ENCODE results near the gene UBL7. TPM values are rescaled to one million over a fixed set of nuclear protein-coding genes. Genes with fewer than 3 reads are reported as not detected.

UBL7 gene
- total RNA-seq, 1 donor from 2014 or later, result 39.8 TPM

GRCh38 chr15:74449643-74450205 is 11.2 kb downstream of the UBL7 start:
- TF ChIP-seq POLR2AphosphoS5 (IDR thresholded peaks at IDR 0.05; ENCODE audit: insufficient read depth in 1 of 2, low read depth in 1 of 2) (no peak), POLR2A (IDR thresholded peaks at IDR 0.05) (no peak), CTCF (IDR thresholded peaks at IDR 0.05) (no peak)
- Histone ChIP-seq H3K4me3 (no peak overlapping the region), H3K27ac (no peak overlapping the region), H3K36me3 (peaks cover 0 to 90% of the 10 kb centered on the region in 2 donors), H3K4me1 (no peaks in the 10 kb centered on the region), H3K9me3 (no peaks in the 10 kb centered on the region), H3K27me3 (no peaks in the 10 kb centered on the region)
- no peak for DNase-seq (ENCODE audit: extremely low spot score in 2 of 2)
- intact Hi-C loops (cut with DNase I), result no loop called here

GRCh38 chr15:74449095-74449494 is 11.9 kb downstream of the UBL7 start:
- DNase-seq (ENCODE audit: extremely low spot score in 2 of 2), result no peak
- H3K4me1 ChIP-seq, result no peaks in the 10 kb centered on the region
- H3K4me3 ChIP-seq, result no peak overlapping the region
- H3K36me3 ChIP-seq, result peaks cover 0 to 87% of the 10 kb centered on the region in 2 donors
- no peaks in the 10 kb centered on the region for H3K27me3 ChIP-seq
- TF ChIP-seq CTCF (IDR thresholded peaks at IDR 0.05) (no peak), POLR2A (IDR thresholded peaks at IDR 0.05) (no peak), POLR2AphosphoS5 (IDR thresholded peaks at IDR 0.05; ENCODE audit: insufficient read depth in 1 of 2, low read depth in 1 of 2) (no peak)
- no peak overlapping the region for H3K27ac ChIP-seq
- intact Hi-C loops (cut with DNase I), result no loop called here
- no peaks in the 10 kb centered on the region for H3K9me3 ChIP-seq

- Histone ChIP-seq H3K27ac (no peak overlapping the region), H3K4me3 (no peak overlapping the region), H3K4me1 (no peaks in the 10 kb centered on the region), H3K36me3 (peaks cover 0 to 59% of the 10 kb centered on the region in 2 donors), H3K9me3 (no peaks in the 10 kb centered on the region), H3K27me3 (no peaks in the 10 kb centered on the region)
- TF ChIP-seq POLR2AphosphoS5 (IDR thresholded peaks at IDR 0.05; ENCODE audit: insufficient read depth in 1 of 2, low read depth in 1 of 2), result no peak
- TF ChIP-seq CTCF (IDR thresholded peaks at IDR 0.05), result no peak
- TF ChIP-seq POLR2A (IDR thresholded peaks at IDR 0.05), result no peak
- intact Hi-C loops (cut with DNase I), result no loop called here
- no peak for DNase-seq (ENCODE audit: extremely low spot score in 2 of 2)
Observed at GRCh38 chr15:74445816-74446763, 14.9 kb downstream of the UBL7 start.

GRCh38 chr15:74444106-74445062 is 16.6 kb downstream of the UBL7 start:
- Histone ChIP-seq H3K4me1 (no peaks in the 10 kb centered on the region), H3K4me3 (no peak overlapping the region), H3K36me3 (peaks cover 0 to 42% of the 10 kb centered on the region in 2 donors), H3K27me3 (no peaks in the 10 kb centered on the region), H3K9me3 (no peaks in the 10 kb centered on the region), H3K27ac (no peak overlapping the region)
- intact Hi-C loops (cut with DNase I), result no loop called here
- DNase-seq (ENCODE audit: extremely low spot score in 2 of 2), result no peak
- TF ChIP-seq POLR2A (IDR thresholded peaks at IDR 0.05), result no peak
